Measurements from ENCODE around the gene PDE4B. TPM values are rescaled to one million over a fixed set of nuclear protein-coding genes. Genes with fewer than 3 reads are reported as not detected.

PDE4B gene
- total RNA-seq, 2 donors from 2014 or later: 1.6 to 12.2 TPM

- WGBS, 2 donors: 37 to 46% methylated on average over 1 of the region's 1 CpG
- Histone ChIP-seq H3K27ac (no peak overlapping the region), H3K36me3 (replicated peaks in 1 of 2; ENCODE audit: insufficient read depth in 1 of 2, low read depth in 2 of 2) (no peaks in the 10 kb centered on the region), H3K9me3 (no peaks in the 10 kb centered on the region), H3K27me3 (no peaks in the 10 kb centered on the region), H3K4me1 (no peaks in the 10 kb centered on the region), H3K4me3 (no peak overlapping the region)
- TF ChIP-seq, protein P1, sequence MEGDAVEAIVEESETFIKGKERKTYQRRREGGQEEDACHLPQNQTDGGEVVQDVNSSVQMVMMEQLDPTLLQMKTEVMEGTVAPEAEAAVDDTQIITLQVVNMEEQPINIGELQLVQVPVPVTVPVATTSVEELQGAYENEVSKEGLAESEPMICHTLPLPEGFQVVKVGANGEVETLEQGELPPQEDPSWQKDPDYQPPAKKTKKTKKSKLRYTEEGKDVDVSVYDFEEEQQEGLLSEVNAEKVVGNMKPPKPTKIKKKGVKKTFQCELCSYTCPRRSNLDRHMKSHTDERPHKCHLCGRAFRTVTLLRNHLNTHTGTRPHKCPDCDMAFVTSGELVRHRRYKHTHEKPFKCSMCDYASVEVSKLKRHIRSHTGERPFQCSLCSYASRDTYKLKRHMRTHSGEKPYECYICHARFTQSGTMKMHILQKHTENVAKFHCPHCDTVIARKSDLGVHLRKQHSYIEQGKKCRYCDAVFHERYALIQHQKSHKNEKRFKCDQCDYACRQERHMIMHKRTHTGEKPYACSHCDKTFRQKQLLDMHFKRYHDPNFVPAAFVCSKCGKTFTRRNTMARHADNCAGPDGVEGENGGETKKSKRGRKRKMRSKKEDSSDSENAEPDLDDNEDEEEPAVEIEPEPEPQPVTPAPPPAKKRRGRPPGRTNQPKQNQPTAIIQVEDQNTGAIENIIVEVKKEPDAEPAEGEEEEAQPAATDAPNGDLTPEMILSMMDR (IDR thresholded peaks at IDR 0.05): no peak
- no peak for TF ChIP-seq POLR2A (IDR thresholded peaks at IDR 0.05)
- ATAC-seq (no peak), DNase-seq (no peak)
- intact Hi-C loops (cut with DNase I): no loop called here
Observed at GRCh38 chr1:66044912-66045311, 252.2 kb downstream of the PDE4B start.

DNA sequence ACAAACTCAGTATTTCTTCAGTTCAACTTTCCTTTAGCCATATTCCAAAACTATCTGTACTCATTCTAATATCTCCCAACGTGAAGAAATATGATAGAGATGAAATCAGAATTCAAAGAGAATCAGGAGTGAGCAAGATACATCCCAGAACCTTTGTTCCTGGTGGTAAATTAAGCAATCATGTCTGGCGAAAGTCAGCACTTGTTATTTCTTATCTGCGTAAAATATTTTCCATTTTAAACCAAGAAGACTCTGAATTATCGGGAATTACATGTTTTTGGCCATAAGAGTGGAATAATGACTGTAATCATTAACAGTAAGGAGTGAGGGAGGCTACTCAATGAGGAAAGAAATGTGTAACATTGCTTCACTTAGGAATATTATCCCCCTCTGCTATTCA, 253.7 kb downstream of the PDE4B start:
- DNase-seq (no peak), ATAC-seq (no peak)
- Histone ChIP-seq H3K4me1 (no peaks in the 10 kb centered on the region), H3K27ac (no peak overlapping the region), H3K27me3 (no peaks in the 10 kb centered on the region), H3K4me3 (no peak overlapping the region), H3K36me3 (replicated peaks in 1 of 2; ENCODE audit: insufficient read depth in 1 of 2, low read depth in 2 of 2) (no peaks in the 10 kb centered on the region), H3K9me3 (no peaks in the 10 kb centered on the region)
- 15 to 23% methylated on average over 4 of the region's 4 CpGs for WGBS, 2 donors
- TF ChIP-seq POLR2A (IDR thresholded peaks at IDR 0.05): no peak
- TF ChIP-seq, protein P1 (IDR thresholded peaks at IDR 0.05): no peak
- intact Hi-C loops (cut with DNase I): no loop called here

- Histone ChIP-seq H3K27ac (no peak overlapping the region), H3K9me3 (no peaks in the 10 kb centered on the region), H3K4me3 (no peak overlapping the region), H3K36me3 (replicated peaks in 1 of 2; ENCODE audit: insufficient read depth in 1 of 2, low read depth in 2 of 2) (no peaks in the 10 kb centered on the region), H3K4me1 (no peaks in the 10 kb centered on the region), H3K27me3 (no peaks in the 10 kb centered on the region)
- DNase-seq: no peak
- intact Hi-C loops (cut with DNase I): no loop called here
- TF ChIP-seq, protein P1 (IDR thresholded peaks at IDR 0.05): no peak
- TF ChIP-seq POLR2A (IDR thresholded peaks at IDR 0.05): no peak
- no peak for ATAC-seq
- 51 to 52% methylated on average over 2 of the region's 2 CpGs for WGBS, 2 donors
Observed at GRCh38 chr1:66048011-66048410, 255.3 kb downstream of the PDE4B start.

DNA sequence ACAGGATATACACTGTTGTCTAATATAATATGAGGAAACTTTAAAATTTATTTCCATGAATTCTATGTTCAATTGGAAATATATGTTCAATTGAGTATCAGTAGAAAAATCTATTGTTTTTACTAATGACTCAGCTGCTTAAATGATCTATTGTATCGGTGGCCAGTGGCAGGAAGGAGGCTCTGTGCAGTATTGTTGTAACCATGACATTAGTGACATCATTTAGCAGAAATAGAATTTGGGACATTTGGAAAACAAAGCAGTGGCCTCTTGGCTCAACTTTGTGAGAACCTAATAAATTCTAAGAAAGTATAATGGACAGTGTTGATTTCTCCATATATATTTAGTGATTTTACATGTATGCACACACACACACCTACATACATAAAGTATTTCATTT, 257.4 kb downstream of the PDE4B start:
- no peak for ATAC-seq
- WGBS, 2 donors: 71 to 79% methylated on average over 1 of the region's 1 CpG

GRCh38 chr1:66050633-66051032, 257.9 kb downstream of the PDE4B start:
- ATAC-seq: no peak
- Histone ChIP-seq H3K9me3 (no peaks in the 10 kb centered on the region), H3K36me3 (replicated peaks in 1 of 2; ENCODE audit: insufficient read depth in 1 of 2, low read depth in 2 of 2) (no peaks in the 10 kb centered on the region), H3K4me1 (no peaks in the 10 kb centered on the region), H3K4me3 (no peak overlapping the region), H3K27ac (no peak overlapping the region), H3K27me3 (no peaks in the 10 kb centered on the region)
- intact Hi-C loops (cut with DNase I): no loop called here
- no peak for TF ChIP-seq POLR2A (IDR thresholded peaks at IDR 0.05)
- TF ChIP-seq, protein P1 (IDR thresholded peaks at IDR 0.05): no peak
- 57 to 61% methylated on average over 4 of the region's 4 CpGs for WGBS, 2 donors
- no peak for DNase-seq

More for the DNA sequence above, 257.4 kb downstream of the PDE4B start:
- Histone ChIP-seq H3K36me3 (replicated peaks in 1 of 2; ENCODE audit: insufficient read depth in 1 of 2, low read depth in 2 of 2) (no peaks in the 10 kb centered on the region), H3K9me3 (no peaks in the 10 kb centered on the region), H3K27me3 (no peaks in the 10 kb centered on the region), H3K27ac (no peak overlapping the region), H3K4me1 (no peaks in the 10 kb centered on the region), H3K4me3 (no peak overlapping the region)
- intact Hi-C loops (cut with DNase I): no loop called here
- no peak for DNase-seq
- TF ChIP-seq, protein P1 (IDR thresholded peaks at IDR 0.05): no peak
- TF ChIP-seq POLR2A (IDR thresholded peaks at IDR 0.05): no peak

Measured in body of pancreas (tissue), 4 donors.